Dermis microvascular lymphatic vessel endothelial cell (primary cell): ENCODE results near the gene WNT3A. TPM values are rescaled to one million over a fixed set of nuclear protein-coding genes. Genes with fewer than 3 reads are reported as not detected.
A peak's percentile ranks its signal among the peaks of the same experiment; 100 is the strongest.

Experiments used
- DNase-seq, 2 donors: peaks; one replicate each; pipeline versions ENCODE4 v3.0.0 to v3.0.0-alpha.2; 2010; ENCODE audit warnings: low read depth in 2 of 2
- total RNA-seq: library from RNA; depleted of rRNA; stranded (reverse); fragments of >200 nt; gene quantifications from 2 replicates; pipeline ENCODE4 v1.2.1, GENCODE V29; 2014

WNT3A gene
- total RNA-seq, 1 donor from 2014 or later = not detected

DNA sequence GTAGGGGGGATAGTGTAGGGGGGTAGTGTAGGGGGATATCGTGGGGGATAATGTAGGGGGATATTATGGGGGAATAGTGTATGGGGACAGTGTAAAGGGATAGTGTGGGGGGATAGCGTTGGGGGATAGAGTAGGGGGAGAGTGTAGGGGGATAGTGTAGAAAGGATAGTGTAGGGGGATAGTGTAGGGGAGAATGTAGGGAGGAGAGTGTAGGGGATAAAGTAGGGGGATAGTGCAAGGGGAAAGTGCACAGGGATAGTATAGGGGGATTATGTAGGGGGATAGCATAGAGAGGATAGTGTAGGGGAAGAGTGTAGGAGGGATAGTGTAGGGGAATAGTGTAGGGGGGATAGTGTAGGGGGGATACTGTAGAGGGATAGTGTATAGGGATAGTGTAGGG, 63.4 kb downstream of the WNT3A start:
- no peak for DNase-seq

DNA sequence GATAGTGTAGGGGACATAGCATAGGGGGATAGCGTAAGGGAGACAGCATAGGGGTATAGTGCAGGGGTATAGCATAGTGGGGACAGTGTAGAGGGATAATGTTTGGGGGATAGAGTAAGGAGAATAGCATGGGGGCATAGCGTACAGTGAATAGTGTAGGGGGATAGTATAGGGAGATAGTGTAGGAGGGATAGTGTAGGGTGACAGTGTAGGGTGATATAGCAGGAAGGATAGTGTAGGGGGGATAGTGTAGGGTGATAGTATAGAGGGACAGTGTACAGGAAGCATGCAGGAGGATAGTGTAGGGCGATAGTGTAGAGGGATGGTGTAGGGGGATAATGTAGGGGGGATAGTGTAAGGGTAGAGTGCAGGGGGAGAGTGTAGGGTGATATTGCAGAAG, 64.1 kb downstream of the WNT3A start:
- no peak for DNase-seq

DNA sequence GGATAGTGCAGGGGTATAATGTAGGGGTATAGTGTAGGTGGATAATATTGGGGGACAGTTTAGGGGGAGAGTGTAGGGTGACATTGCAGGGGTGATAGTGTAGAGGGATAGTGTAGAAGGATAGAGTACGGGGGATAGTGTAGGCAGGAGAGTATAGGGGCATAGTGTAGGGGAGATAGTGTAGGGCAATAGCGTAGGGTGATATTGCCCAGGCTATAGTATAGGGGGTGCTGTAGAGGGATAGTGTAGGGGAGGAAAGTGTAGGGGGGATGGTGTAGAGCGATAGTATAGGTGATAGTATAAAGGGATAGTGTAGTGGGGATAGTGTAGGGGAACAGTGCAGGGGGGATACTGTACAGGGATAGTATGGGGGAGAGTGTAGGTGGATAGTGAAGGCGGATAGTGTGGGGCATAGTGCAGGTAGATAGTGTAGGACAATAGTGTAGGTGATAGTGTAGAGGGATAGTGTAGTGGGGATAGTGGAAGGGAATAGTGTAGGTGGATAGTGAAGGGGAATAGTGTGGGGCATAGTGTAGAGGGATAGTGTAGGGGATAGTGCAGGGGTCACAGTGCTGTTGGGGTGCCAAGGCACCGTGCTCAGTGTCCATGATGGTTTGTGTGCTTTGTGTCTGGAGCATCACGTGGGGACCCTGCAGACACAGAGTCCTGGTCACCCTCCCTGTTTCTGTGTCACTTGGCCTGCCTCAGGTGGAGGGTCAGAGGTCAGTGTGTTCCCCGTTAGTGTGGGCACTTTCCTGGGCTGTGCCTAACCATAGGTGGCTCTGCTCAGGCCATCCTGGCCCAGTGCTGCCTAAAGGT, 65.2 kb downstream of the WNT3A start:
- no peak for DNase-seq

DNA sequence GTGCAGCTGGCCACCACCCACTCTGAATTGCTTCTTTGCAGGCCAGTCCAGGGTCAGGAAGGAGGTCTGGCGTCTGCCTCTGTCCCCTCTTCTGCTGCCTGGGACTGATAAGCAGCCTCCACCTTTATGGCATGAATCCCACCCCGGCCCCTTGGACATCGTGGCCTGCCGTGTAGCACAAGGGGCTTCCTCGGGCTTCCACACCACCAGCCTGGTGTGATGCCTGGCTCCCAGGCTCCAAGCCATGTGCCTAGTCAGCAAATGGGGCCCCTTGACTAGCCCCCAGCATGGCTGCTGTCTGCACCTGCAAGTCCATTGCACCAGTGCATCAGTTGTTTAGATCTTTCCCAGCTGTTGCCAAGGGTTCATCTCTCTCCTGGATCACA, 65.9 kb downstream of the WNT3A start:
- no peak for DNase-seq

DNA sequence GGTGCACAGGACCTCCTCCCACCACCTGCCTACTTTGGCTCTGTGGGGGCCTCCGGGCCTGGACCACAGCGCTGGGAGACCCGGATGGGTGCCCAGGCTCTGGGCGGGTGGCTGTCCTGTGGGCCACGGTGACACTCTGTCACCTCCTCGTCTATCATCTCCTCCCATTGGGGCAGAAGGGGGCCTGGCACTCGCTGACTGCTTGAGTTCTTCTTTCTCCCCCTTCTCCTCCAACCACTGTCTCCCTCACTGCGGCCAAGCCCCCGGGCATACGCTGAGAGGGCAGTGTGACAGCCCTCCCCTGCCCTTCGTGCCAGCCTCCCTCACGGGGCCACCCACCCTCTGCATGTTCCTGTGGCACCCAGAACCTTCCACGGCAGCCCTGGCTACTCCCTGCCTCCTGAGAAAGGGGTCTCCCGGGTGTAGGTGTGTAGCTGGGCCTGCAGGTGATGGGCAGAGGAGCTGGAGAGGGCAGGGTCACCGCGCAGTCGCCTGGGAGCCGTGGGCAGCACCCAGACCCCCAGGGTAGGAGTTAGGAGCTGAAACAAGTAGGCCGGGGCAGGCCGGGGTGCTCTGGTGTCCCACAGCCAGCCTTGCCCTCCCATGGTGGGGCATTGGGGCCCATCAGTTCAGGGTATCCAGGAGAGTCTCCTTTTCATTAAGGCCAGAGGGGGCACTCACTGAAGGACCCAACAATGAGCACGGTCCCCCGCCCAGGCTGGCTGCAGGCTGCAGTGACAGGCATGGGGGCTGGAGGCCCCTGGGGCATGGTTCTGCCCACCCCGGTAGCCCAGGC, 66.5 kb downstream of the WNT3A start:
- no peak for DNase-seq

DNA sequence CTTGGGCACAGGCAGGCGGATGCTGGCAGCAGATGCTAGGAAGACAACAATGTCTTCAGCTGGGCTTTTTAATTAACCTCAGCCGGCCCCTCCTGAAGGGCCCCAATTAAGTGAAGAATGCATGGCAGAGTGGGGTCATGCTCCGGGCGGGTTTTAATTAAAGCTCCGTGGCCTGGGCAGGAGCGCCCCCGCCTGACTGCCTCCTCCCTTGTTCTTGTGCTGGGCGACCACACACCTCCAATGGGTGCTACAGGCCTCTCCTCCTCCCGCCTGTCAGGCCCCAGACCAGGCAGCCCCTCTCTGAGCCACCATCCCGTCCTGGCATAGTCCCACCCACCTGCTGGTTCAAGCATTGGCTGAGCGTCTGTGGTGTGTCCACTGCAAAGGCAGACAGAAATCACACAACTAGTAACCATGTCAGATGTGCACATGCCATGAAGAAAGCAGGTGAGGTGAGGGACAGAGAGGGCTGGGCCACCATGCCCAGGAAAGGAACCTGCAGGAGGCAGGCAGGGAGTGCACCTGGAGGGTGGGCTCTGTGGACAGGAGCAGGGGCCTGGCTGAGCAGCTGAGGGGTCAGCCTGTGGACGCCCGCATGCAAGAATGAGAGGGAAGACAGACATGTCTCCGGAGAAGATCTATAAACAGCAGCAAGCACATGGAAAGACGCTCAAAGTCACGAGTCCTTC, 67.2 kb downstream of the WNT3A start:
- no peak for DNase-seq

DNA sequence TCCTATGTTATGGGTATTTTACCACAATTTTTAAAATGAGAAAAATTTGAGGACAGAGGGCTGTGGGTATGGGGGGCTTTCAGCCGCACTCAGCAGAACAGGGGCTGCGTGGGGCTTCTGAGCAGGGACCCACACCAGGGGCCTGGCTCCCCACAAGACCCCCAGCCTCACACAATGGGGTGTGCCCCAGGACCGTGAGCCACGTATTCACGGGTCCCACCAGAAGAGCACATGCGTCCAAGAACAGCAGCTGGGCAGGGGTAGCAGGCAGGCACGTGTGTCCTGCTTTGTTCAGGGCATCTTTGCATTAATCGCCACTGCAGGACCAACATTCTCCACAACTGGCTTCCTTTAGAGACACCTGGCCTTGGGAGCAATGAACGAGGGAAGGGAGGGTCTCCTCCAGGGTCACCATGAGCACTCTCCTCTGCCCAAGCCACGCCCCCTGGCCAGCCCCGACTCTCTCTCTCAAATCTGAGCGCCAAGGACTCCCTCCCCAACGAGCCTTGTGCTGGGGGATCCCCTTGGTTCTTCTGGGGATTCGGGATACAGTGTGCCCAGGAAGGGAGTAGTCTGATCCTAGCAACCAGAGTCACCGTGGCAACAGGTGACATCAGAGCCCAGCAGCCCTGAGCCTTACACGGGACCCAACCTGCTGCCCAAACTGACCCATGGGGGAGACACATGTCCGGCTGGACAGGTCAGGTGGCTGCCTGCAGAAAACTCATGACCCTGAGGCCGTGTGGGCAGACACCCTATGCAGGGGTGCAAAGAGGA, 68.3 kb downstream of the WNT3A start:
- no peak for DNase-seq

DNA sequence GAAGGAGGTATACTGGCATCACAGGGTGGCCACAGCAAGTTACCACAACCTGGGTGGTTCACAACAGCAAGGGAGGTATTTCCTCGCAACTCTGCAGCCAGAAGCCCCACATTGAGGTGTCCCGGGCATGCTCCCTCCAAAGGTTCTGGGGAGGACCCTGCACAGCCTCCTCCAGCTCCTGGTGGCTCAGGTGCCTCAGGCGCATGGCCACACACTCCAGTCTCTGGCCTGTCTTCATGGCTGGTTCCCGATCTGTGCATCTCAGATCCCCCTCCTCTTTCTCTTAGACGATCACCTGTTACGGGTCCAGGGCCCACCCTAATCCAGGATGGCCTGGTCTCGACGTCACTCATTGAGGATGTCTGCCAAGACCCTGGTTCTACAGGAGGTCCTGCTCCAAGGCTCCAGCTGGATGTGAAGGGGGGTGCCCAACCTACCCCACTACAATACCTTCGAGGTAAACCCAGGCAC, 69.0 kb downstream of the WNT3A start:
- DNase-seq = no peak

DNA sequence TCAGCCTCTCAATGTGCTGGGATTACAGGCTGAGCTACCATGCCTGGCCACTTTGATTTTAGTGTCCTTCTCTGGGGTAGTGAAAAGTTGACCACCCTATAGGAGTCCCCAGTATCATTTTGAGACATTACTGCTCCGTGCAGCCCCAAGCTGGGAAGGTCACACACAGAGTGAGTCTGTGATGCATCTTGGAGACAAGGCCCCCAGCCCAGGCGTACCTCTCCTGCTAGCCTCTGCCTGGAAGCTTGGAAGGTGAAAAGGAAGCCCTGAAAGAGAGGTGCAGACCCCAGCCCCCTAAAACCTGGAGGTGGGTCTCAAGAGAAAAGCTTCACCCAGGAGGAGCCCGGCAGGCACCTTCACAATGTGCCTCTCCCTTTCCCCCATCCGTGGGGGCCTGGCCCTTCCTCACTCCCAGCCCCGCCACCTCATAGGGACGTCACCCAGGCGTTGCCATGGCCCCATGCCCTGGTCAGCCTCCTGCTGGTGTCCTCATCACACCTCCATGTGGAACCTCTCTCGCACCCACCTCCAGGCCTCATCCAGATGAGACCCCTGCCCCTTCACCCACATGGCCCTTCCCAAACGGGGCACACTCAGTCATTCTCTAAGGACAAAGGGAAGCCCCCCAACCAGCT, 70.1 kb downstream of the WNT3A start:
- DNase-seq = no peak

DNA sequence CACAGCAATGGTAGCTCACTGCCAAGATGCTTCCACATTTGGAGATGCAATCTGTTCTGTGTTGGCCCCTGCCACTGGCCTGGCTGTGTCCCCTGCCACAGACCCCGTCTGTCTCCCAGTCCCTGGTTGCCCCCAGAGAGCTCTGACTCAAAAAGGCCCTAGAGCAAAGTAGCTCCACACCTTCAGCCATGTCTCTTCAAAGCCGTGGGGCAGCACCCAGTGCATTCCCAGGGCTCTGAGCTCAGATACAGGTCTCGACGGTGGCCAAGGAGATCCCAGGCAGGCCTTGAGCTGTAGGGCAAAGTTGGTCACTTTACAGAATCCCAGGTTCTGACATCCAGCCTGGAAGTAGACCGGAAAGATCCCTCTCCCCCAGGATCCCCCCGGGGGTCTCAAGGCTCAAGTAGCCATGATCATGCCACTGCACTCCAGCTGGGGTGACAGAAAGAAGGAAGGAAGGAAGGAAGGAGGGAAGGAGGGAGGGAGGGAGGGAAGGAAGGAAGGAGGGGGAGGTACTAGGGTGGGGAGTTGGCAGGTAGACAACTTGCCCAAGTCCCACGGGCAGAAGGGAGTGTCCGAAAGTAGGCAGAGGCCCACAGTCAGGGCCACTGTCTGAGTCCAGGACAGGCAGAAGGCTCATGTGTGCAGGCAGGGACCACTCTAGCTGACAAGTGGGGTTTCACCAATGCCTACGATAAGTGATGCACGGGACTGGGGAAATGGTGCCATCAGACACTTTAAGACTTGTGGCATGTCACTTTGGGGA, 71.0 kb downstream of the WNT3A start:
- DNase-seq = no peak

DNA sequence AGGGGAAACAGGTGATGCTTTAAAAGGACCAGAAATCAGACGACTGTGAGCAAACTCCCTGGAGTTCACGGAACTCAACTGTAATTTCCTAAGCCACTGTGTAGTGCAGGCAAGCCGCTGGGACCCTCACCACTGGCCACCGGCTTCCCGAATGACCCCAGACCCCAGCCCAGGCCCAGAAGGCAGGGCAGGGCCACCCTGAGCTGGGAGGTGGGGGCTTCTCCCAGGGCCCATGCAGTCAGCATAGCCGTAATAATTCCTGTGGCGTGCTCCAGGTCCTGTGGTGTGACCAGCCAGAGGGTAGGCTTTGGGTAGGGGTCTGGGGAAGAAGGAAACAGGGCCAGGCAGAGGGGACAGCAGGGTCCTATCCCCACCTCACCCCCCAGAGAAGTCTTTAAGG, 72.2 kb downstream of the WNT3A start:
- no peak for DNase-seq

DNA sequence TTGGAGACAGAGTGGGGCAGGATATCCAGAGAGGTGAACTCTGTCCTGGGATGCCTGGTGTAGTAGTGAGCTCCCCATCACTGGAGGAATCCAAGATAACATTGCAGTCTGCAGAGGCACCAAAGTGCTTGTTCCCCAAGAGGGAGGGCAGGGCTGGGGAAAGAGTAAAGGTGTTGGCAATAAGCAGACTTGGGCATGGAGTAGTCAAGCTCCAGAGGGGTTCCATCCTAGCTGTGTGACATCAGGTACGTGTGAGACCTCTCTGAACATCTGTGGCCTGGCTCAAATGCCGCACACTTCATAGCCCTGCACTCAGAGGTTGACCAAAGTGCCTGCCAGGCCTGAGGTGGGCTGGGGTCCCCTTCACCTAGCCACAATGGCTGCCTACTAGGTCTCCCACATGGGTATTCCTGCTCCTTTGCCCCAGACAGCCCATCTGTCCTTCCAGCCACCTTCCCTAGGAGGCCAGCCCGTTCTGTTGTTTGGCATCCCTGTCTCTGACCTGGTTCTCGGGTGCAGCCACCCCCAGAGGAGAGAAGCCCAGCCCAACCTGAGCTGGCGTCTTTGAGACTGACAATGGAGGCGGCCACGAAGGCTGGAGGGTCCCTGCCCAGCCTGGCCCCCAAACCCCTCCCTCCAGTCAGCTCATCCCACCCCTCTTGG, 72.9 kb downstream of the WNT3A start:
- DNase-seq = no peak

DNA sequence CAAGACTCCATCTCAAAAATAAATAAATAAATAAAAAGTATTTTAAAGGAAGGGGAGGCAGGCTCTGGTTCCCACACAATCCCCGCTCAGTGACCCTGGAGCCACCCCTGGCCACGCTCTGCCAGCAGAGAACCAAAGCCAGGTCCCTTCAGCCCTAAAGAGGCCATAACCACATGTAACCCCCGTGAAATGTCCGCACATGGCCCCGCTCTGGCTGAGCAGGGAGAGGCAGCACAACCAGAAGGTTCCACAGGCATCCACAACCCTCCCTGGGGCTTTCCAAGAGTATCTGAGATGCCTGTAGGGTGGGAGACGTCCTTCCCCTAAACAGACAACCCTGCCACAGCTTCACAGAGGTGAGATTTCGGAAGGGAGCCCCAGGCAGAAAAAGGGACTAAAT, 74.3 kb downstream of the WNT3A start:
- DNase-seq = no peak

DNA sequence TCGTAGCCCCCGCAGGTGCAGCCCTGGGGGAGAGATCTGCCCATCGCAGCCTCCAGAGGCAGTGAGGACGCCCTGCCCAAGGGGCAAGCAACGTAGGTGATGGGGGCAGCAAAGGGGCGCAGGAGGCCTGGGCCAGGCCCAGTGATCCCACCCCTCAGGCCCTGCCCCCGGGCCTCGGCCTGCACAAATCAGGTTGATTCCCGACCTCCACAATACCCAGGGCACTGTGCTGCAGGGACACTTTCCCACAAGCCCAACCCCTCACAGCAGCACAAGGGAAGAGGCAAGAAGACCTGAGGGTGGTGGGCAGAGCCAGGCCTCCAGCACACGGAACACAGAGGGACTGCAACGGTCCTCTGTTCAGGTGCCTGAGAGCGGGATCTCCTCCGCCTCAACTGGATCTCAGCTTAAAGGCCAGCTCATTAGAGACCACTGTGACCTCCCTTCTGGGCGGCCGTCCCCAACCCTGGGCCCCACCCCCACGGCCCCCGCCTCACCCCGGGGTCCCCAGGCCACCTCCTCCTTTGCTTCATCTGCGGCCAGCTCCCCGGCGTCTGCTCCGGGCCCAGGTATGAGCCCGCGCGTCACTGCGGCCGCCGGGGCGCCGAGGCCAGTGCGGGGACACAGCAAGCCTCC, 74.9 kb downstream of the WNT3A start:
- peak in 1 of 2 donors; percentile 14 for DNase-seq

DNA sequence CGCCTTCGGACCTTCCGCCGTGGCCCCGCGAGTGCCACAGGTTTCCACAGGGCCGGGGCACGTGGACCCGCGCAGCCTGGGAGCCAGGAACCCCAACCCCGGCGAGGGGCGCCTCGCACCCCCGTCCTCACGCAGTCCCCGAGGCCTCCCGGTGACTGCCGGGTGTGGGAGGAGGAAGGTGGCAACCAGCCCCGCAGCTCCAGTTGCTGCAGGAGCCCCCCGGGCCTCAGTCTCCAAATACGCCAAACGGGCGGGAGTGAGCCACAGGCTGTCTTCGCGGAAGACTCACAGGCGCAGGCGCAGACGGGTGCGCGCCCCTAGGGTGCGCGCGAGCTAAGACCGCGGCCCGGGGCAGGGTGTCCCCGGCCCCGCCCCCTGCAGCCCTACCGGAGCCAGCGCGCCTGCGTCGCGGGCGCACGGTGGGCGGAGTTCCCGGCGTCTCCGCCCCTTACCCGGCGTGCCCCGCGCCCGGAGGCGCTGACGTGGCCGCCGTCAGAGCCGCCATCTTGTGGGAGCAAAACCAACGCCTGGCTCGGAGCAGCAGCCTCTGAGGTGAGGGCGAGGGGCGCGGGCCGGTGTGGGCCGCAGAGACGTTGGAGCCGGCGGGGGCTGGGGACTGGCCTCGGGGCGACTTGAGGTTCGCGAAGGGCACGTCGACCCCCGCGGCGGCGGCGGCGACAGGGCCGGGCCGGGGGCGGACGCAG, 75.6 kb downstream of the WNT3A start, which contains the start of gene ARF1:
Gene ARF1 (plus strand): TSS at position 495 of the 704 bp plus-strand sequence. CDS start 14,407 bp downstream, outside the sequence.
- peak; percentile 84 to 96 for DNase-seq

DNA sequence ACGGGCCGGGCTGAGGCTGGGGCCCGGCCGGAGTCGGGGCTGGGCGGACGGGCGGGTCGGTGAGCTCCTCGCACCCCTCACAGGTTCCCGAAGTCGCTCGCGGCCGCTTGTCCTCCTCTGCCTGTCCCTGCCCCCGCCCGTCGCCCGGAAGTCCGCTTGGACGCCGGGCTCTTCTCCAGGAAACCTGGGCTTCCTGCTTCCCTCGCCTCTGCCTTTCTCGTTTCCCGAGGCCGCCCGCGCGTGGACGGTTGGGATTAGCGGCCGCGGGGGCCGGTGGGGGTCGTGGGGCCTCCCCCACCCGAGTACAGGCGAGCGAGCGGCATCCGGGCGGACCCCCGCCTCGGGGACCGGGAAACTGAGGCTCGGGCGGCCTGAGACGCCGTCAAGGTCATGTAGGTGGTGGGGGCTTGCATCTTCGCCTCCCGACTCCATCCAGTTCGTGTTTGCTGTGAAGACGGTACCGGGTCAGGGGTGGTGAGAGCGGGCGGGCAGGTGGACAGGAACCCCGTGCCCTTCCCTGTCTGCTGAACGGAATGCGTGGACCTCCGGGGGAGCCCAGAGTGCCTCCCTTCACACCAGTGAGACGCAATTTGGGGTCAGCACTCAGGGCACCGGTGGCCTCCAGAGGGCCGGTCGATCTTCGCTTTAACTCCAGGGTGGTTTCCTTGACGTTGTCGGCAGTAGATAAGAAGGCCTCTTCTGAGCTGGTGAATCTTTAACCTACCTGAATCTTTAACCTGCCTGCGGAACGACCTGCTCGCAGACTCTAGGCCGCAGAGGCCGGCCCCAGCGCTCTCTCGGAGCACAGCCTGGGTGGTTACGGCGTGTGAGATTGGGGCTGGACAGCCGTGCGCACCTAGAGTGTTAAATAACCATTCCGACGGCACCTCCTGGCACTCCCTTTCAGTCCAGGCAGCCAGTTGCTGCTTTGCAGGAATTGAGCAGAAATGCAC, 76.4 kb downstream of the WNT3A start:
- peak; percentile 30 to 67 for DNase-seq

DNA sequence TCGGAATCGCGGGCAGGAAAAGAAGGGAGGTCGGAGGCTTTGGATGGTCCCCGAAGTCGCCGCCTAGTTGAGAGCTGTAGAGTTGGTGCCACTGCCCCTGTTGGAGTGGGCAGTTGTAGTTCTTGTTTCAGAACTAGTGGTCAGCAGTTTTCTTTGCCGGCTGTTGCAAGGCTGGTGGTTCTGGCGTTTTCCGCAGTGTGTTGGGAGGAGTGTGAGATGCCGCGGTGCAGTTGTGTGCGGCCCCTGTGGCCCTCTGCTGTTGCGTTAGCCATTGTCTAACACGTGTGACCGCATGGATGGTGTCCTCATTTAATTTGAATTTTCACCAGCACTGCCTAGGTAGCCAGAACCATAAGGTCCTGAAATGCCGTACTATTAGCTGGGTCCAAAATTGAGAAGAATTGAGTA, 77.1 kb downstream of the WNT3A start:
- DNase-seq = peak in 1 of 2 donors; percentile 47
